B cell (primary cell): ENCODE data around the gene MT1A. TPM values are rescaled to one million over a fixed set of nuclear protein-coding genes. Genes with fewer than 3 reads are reported as not detected.

Experiments
- ATAC-seq: fragments of 200-7000 bp; cut with Tn5 transposase; one replicate; pipeline ENCODE4 v1.10.0; 2021; ENCODE audit warnings: low read depth, mild to moderate bottlenecking, moderate number of reproducible peaks, moderate library complexity
- CTCF ChIA-PET: fragments of 350-600 bp; sonication (Branson Sonifier 250); formaldehyde crosslinking; loops from one replicate; lab custom pipeline; 2021; ENCODE audit warnings: antibody characterized with exemption, inconsistent platforms; lab: Charles Lee
- POLR2A ChIA-PET: fragments of 350-600 bp; sonication (Branson Sonifier 250); formaldehyde crosslinking; loops from one replicate; lab custom pipeline; 2021; ENCODE audit warnings: antibody characterized with exemption; lab: Charles Lee
- DNase-seq: peaks from one replicate; pipeline ENCODE4 v3.0.0; 2013
- H2AFZ ChIP-seq: 2 replicates; pipeline ENCODE4 v1.6.1; 2012; ENCODE audit warnings: mild to moderate bottlenecking, low read depth, low read length; ENCODE audit not compliant: insufficient read depth, poor library complexity, severe bottlenecking
- H3K27ac ChIP-seq, 2 donors: 1 replicate in 1 of 2; 2 replicates in 1 of 2; pipeline ENCODE4 v1.5.1; 2012 to 2013; ENCODE audit warnings: low read length in 2 of 2, mild to moderate bottlenecking in 2 of 2, moderate library complexity in 1 of 2
- H3K27me3 ChIP-seq, 4 experiments: fragments of 200-600 bp in 1 of 4; sonication (generic) in 1 of 4; replicated peaks in 1 of 4; 1 replicate in 2 of 4; 2 replicates in 2 of 4; pipeline versions ENCODE4 v1.6.1 to v1.7.0; 2013 to 2016; ENCODE audit warnings: low read length in 3 of 4, mild to moderate bottlenecking in 2 of 4, mixed read lengths in 1 of 4, moderate library complexity in 1 of 4; ENCODE audit not compliant: insufficient read depth in 4 of 4, control insufficient read depth in 3 of 4; ENCODE audit errors: control extremely low read depth in 1 of 4
- H3K36me3 ChIP-seq, 2 experiments: replicated peaks in 1 of 2; 1 replicate in 1 of 2; 2 replicates in 1 of 2; pipeline versions ENCODE4 v1.6.1 to v1.7.1; 2013; ENCODE audit warnings: low read length in 1 of 2; ENCODE audit not compliant: insufficient read depth in 2 of 2, control insufficient read depth in 1 of 2; ENCODE audit errors: control extremely low read depth in 1 of 2, extremely low read depth in 1 of 2
- H3K4me1 ChIP-seq, 2 donors: fragments of 200-600 bp in 1 of 2; sonication (generic) in 1 of 2; 1 replicate in 1 of 2; 2 replicates in 1 of 2; pipeline versions ENCODE4 v1.5.1 to v1.6.1; 2013 to 2017; ENCODE audit warnings: low read length in 2 of 2; ENCODE audit not compliant: control insufficient read depth in 2 of 2, insufficient read depth in 2 of 2
- H3K4me2 ChIP-seq: replicated peaks from 2 replicates; pipeline ENCODE3; 2012; ENCODE audit warnings: mild to moderate bottlenecking, low read depth, low read length; ENCODE audit not compliant: poor library complexity, severe bottlenecking
- H3K4me3 ChIP-seq, 5 experiments: fragments of 200-600 bp in 1 of 5; sonication (generic) in 1 of 5; 1 replicate in 3 of 5; 2 replicates in 2 of 5; pipeline versions ENCODE4 v1.5.1 to v1.7.0; 2011 to 2016; ENCODE audit warnings: low read length in 4 of 5, mild to moderate bottlenecking in 4 of 5, low read depth in 2 of 5, control low read depth in 1 of 5, moderate library complexity in 1 of 5; ENCODE audit not compliant: insufficient read depth in 1 of 5; ENCODE audit errors: control extremely low read depth in 1 of 5, extremely low read depth in 1 of 5
- H3K79me2 ChIP-seq: fragments of 200-600 bp; sonication (generic); one replicate; pipeline ENCODE4 v1.6.0; 2016; ENCODE audit warnings: low read length; ENCODE audit not compliant: control insufficient read depth, insufficient read depth
- H3K9ac ChIP-seq: fragments of 200-600 bp; sonication (generic); 2 replicates; pipeline ENCODE4 v1.6.1; 2017; ENCODE audit warnings: mild to moderate bottlenecking, low read length, moderate library complexity
- H3K9me3 ChIP-seq, 3 donors: one replicate each; pipeline versions ENCODE4 v1.6.1 to v1.7.1; 2013; ENCODE audit warnings: low read length in 2 of 3; ENCODE audit not compliant: control insufficient read depth in 2 of 3, insufficient read depth in 1 of 3; ENCODE audit errors: control extremely low read depth in 1 of 3
- H4K20me1 ChIP-seq: 2 replicates; pipeline ENCODE4 v1.6.0; 2012; ENCODE audit warnings: mild to moderate bottlenecking, low read length; ENCODE audit not compliant: insufficient read depth, control insufficient read depth, poor library complexity, severe bottlenecking
- H3K27ac Mint-ChIP-seq: one replicate; pipeline ENCODE4 v1.8.0; 2021; ENCODE audit warnings: mixed read lengths
- H3K27me3 Mint-ChIP-seq: one replicate; pipeline ENCODE4 v1.8.0; 2021; ENCODE audit warnings: mixed read lengths
- H3K4me1 Mint-ChIP-seq: one replicate; pipeline ENCODE4 v1.8.0; 2021; ENCODE audit warnings: mixed read lengths
- H3K4me3 Mint-ChIP-seq: one replicate; pipeline ENCODE4 v1.8.0; 2021; ENCODE audit warnings: mixed read lengths
- H3K9me3 Mint-ChIP-seq: one replicate; pipeline ENCODE4 v1.8.0; 2022; ENCODE audit warnings: mixed read lengths; ENCODE audit not compliant: insufficient read depth
- EZH2 ChIP-seq: IDR thresholded peaks from 2 replicates; pipeline ENCODE4 v1.6.1; 2012; ENCODE audit warnings: borderline replicate concordance, low read depth, mild to moderate bottlenecking, moderate library complexity, low read length; ENCODE audit not compliant: insufficient read depth, poor library complexity, severe bottlenecking
- WGBS: methylation state at CpG from one replicate; pipeline ENCODE4 v1.1.5; 2013; ENCODE audit warnings: missing lambda C conversion rate; ENCODE audit not compliant: insufficient coverage; 5-methylcytosine and 5-hydroxymethylcytosine counted together
- intact Hi-C: fragments of 100-400 bp; cut with micrococcal nuclease; formaldehyde crosslinking; loops from one replicate; pipeline ENCODE4 v1.10.0; 2022
- polyA plus RNA-seq: library from polyadenylated mRNA; depleted of rRNA; stranded (reverse); fragments of >200 nt; gene quantifications from 2 replicates; pipeline ENCODE4 v1.2.3, GENCODE V29; 2012
- total RNA-seq, 2 donors: library from RNA; stranded (reverse); fragments of 120-200 nt in 1 of 2; gene quantifications; 1 replicate in 1 of 2; 2 replicates in 1 of 2; pipeline versions ENCODE4 v1.2.3 to v1.2.4, GENCODE V29; 2013 to 2022
- TF ChIP-seq, protein P1 (sequence below): fragments of 200-600 bp; IDR thresholded peaks from one replicate; pipeline ENCODE4 v1.8.0; 2022; ENCODE audit warnings: antibody characterized with exemption, mild to moderate bottlenecking

Gene MT1A
- total and polyA plus RNA-seq, 2 donors (not counting 1 experiment from before 2014, with no cell fraction given), result not detected

GRCh38 chr16:56614549-56614991, 23.9 kb upstream of the MT1A start:
- no peak overlapping the region for H3K4me3 Mint-ChIP-seq
- no peak overlapping the region for H3K27ac Mint-ChIP-seq
- H3K4me1 ChIP-seq, result peaks cover 20 to 26% of the 10 kb centered on the region in 2 donors
- ChIA-PET CTCF (no interaction called here), POLR2A (no interaction called here)
- H3K4me2 ChIP-seq, result no peak overlapping the region
- no peak for DNase-seq
- H3K9ac ChIP-seq, result no peak overlapping the region
- no peak overlapping the region for H3K27ac ChIP-seq
- no peaks in the 10 kb centered on the region for H3K9me3 Mint-ChIP-seq
- TF ChIP-seq, protein P1, sequence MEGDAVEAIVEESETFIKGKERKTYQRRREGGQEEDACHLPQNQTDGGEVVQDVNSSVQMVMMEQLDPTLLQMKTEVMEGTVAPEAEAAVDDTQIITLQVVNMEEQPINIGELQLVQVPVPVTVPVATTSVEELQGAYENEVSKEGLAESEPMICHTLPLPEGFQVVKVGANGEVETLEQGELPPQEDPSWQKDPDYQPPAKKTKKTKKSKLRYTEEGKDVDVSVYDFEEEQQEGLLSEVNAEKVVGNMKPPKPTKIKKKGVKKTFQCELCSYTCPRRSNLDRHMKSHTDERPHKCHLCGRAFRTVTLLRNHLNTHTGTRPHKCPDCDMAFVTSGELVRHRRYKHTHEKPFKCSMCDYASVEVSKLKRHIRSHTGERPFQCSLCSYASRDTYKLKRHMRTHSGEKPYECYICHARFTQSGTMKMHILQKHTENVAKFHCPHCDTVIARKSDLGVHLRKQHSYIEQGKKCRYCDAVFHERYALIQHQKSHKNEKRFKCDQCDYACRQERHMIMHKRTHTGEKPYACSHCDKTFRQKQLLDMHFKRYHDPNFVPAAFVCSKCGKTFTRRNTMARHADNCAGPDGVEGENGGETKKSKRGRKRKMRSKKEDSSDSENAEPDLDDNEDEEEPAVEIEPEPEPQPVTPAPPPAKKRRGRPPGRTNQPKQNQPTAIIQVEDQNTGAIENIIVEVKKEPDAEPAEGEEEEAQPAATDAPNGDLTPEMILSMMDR, result no peak
- TF ChIP-seq EZH2, result no peak
- H3K27me3 Mint-ChIP-seq, result peaks cover 29% of the 10 kb centered on the region
- H3K36me3 ChIP-seq, result no peaks in the 10 kb centered on the region
- no peaks in the 10 kb centered on the region for H4K20me1 ChIP-seq
- no peaks in the 10 kb centered on the region for H3K79me2 ChIP-seq
- H2AFZ ChIP-seq, result no peak overlapping the region
- no peaks in the 10 kb centered on the region for H3K9me3 ChIP-seq
- H3K4me3 ChIP-seq, result no peak overlapping the region
- H3K27me3 ChIP-seq, result peaks cover 0 to 31% (median 15%) of the 10 kb centered on the region in 4 experiments
- ATAC-seq, result no peak
- intact Hi-C loops, result no loop called here
- peaks cover 27% of the 10 kb centered on the region for H3K4me1 Mint-ChIP-seq

- H3K27me3 Mint-ChIP-seq, result peaks cover 34% of the 10 kb centered on the region
- Histone ChIP-seq H2AFZ (no peak overlapping the region), H3K9ac (no peak overlapping the region), H4K20me1 (no peaks in the 10 kb centered on the region), H3K4me1 (peaks cover 15 to 18% of the 10 kb centered on the region in 2 donors), H3K27me3 (peaks cover 0 to 33% (median 17%) of the 10 kb centered on the region in 4 experiments), H3K36me3 (no peaks in the 10 kb centered on the region), H3K9me3 (no peaks in the 10 kb centered on the region), H3K79me2 (no peaks in the 10 kb centered on the region), H3K27ac (no peak overlapping the region), H3K4me2 (no peak overlapping the region), H3K4me3 (no peak overlapping the region)
- H3K27ac Mint-ChIP-seq, result no peak overlapping the region
- TF ChIP-seq, protein P1, result no peak
- TF ChIP-seq EZH2, result no peak
- ChIA-PET CTCF (interaction anchor here (0.6 kb wide), 1 partner anchor 101 kb away, joined by 3 read pairs; no protein-coding TSS in a partner anchor), POLR2A (no interaction called here)
- peaks cover 21% of the 10 kb centered on the region for H3K4me1 Mint-ChIP-seq
- DNase-seq (no peak), ATAC-seq (no peak)
- WGBS, result 83% methylated on average over 1 of the region's 3 CpGs
- H3K4me3 Mint-ChIP-seq, result no peak overlapping the region
- intact Hi-C loops, result no loop called here
- H3K9me3 Mint-ChIP-seq, result no peaks in the 10 kb centered on the region
Observed at GRCh38 chr16:56615353-56615752, 23.1 kb upstream of the MT1A start.
